ENCODE data around the gene SEMA3B.

DNA sequence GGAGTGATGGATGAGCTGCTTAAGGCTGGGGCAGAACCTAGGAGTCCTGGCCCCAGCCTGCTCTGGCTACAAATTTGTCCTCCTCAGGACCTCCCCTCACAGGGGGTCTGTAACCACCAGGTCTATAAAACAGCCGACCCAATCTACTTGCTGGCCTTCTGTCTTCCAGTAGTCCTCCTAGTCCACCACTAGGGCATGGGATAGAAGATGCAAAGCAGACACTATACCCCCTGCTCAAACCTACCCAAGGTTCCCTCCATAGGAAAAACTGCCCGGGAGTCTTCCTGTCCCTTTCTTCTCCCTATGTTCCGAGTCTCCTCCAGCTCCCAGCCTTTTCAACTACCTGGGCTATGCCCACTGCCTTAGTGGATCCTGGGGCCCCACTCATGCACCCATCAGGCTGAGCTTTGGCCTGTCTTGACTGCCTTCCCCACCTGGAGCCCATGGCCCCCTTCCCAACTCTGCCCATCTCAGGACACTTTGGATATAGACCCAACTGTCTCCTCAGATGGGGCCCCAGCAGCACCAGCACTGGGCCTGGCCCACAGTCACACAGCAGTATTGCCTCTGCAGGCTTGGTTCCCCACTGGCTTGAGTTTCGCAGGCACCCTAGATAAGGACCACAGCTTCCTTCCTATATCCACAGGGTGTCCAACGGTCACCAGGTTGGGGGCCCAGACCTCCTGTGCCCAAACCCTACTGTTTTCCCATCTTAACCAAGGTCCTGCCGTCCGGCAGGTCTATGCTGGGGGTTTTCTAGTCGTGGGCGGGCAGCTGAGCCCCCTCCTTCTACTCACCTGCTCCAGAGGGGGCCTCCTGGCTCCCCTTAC, 29.2 kb downstream of the SEMA3B start:
- TF ChIP-seq, protein P1, sequence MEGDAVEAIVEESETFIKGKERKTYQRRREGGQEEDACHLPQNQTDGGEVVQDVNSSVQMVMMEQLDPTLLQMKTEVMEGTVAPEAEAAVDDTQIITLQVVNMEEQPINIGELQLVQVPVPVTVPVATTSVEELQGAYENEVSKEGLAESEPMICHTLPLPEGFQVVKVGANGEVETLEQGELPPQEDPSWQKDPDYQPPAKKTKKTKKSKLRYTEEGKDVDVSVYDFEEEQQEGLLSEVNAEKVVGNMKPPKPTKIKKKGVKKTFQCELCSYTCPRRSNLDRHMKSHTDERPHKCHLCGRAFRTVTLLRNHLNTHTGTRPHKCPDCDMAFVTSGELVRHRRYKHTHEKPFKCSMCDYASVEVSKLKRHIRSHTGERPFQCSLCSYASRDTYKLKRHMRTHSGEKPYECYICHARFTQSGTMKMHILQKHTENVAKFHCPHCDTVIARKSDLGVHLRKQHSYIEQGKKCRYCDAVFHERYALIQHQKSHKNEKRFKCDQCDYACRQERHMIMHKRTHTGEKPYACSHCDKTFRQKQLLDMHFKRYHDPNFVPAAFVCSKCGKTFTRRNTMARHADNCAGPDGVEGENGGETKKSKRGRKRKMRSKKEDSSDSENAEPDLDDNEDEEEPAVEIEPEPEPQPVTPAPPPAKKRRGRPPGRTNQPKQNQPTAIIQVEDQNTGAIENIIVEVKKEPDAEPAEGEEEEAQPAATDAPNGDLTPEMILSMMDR (IDR thresholded peaks at IDR 0.05) = no peak
- no peak for TF ChIP-seq EP300 (IDR thresholded peaks at IDR 0.05)
- no peak for TF ChIP-seq POLR2AphosphoS5 (IDR thresholded peaks at IDR 0.05)

All from gastroesophageal sphincter (tissue), 3 donors.